AG09309 (cell line): ENCODE results near the gene MPEG1.

Experiments
- DNase-seq: peaks from one replicate; pipeline ENCODE4 v3.0.0-alpha.2; 2010; ENCODE audit warnings: low read depth
- H3K4me3 ChIP-seq: 2 replicates; pipeline ENCODE4 v1.5.1; 2011; ENCODE audit warnings: mild to moderate bottlenecking, low read depth, low read length, moderate library complexity; ENCODE audit not compliant: control insufficient read depth
- CTCF ChIP-seq: IDR thresholded peaks from 2 replicates; pipeline ENCODE4 v1.5.1; 2011; ENCODE audit warnings: mild to moderate bottlenecking, low read depth, low read length, inconsistent platforms; ENCODE audit not compliant: insufficient read depth, control insufficient read depth; ENCODE audit errors: missing control alignments

Gene MPEG1

DNA sequence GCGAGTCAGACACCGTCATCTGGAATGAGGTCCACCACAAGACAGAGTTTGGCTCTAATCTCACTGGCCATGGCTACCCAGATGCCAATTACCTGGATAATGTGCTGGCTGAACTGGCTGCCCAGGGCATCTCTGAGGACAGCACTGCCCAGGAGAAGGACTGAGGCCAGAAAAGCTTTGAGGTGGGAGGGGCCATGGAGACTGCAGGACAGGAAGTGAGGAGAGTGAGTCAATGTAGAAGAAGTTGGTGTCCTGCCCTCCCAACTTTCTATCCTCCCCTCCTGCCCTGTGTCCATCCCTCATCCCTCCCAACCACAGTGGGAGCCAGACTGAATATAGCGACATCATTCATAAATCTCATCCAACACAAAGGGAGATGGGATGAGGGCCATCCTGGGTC lies 8.0 kb downstream of the MPEG1 start:
- no peak for DNase-seq
- TF ChIP-seq CTCF = no peak
- H3K4me3 ChIP-seq = no peak overlapping the region

DNA sequence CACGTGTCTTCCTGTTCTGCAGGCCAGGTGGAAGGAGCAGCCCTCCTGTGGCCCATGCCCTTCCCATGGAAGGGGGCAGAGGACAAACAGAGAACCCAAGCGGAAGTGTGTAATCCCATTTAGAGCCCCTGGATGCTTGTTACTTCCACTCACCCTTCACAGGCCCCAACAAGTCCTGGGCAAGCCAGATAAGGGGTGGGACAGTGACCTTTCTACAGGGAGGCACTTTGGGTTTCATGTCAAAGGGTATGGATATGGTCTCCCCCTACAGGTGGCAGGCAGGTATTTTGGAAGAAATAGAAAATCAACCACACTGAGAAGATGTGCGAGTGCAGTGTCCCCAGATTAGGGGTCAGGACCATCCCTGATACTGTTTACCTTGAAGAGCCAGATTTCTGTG lies 11.4 kb downstream of the MPEG1 start:
- no peak for TF ChIP-seq CTCF
- H3K4me3 ChIP-seq = no peak overlapping the region
- DNase-seq = no peak

GRCh38 chr11:59200423-59200746 lies 12.3 kb downstream of the MPEG1 start:
- no peak for DNase-seq
- H3K4me3 ChIP-seq = no peak overlapping the region
- TF ChIP-seq CTCF = no peak

DNA sequence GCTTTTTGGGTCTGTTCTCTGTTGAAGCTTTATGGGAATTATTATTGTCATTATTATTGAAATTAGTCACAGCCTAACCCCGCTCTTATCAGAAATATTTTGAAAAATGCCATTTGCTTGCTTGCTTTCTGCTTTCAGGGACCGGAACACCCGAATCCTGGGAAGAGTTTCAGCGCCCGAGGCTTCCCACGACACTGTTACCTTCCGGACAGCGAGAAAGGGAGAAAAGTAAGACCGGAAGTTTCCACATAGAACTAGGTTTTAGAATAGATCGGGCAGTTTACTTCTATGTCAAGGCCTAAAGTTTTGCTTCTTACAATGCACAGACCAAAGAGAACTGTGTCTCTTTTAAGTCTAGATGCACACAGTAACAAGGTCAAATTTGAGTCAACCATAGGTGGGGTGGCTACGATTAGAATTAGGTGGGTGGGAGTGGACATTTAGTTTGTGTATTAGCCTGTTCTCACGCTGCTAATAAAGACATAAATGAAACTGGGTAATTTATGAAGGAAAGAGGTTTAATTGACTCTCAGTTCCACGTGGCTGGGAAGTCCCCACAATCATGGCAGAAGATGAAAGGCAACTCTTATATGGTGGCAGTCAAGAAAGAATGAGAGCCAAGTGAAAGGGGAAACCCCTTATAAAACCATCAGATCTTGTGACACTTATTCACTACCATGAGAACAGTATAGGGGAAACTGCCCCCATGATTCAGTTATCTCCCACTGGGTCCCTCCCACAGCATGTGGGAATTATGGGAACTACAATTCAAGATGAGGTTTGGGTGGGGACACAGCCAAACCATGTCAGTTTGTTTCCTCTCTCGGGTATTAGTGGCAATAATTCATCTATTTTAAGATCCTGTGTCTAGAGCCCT lies 12.9 kb downstream of the MPEG1 start:
- no peak for TF ChIP-seq CTCF
- DNase-seq = no peak
- H3K4me3 ChIP-seq = no peak overlapping the region

DNA sequence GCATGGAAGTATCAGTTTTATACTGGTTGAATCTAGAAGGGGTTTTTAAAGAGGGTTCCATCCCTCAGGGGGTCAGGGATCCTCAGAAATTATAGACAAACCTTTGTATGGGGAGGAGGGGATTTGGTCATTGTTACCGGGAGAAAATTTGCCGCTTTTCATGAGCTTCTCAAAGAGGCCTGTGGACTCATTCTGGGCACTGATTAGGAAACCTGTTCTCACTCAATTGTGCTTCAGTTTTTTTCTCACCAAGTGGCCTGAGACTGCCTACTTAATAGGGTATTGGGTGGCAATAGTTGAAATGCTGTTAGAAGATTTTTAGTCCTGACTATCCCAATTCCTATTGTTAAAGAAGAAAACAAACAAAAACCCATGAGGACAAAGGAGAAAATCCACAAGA lies 14.0 kb downstream of the MPEG1 start:
- no peak for DNase-seq
- no peak for TF ChIP-seq CTCF
- no peak overlapping the region for H3K4me3 ChIP-seq

GRCh38 chr11:59197991-59198390 lies 14.7 kb downstream of the MPEG1 start:
- DNase-seq = peak; percentile 34
- TF ChIP-seq CTCF = no peak
- no peak overlapping the region for H3K4me3 ChIP-seq
